Raji (cell line): ENCODE results near the gene CARD8.

Experiments used
- POLR2A ChIP-seq: IDR thresholded peaks from 2 replicates; pipeline ENCODE4 v1.6.1; 2011; ENCODE audit warnings: low read depth, low read length, control low read depth; ENCODE audit not compliant: insufficient read depth

The CARD8 gene

DNA sequence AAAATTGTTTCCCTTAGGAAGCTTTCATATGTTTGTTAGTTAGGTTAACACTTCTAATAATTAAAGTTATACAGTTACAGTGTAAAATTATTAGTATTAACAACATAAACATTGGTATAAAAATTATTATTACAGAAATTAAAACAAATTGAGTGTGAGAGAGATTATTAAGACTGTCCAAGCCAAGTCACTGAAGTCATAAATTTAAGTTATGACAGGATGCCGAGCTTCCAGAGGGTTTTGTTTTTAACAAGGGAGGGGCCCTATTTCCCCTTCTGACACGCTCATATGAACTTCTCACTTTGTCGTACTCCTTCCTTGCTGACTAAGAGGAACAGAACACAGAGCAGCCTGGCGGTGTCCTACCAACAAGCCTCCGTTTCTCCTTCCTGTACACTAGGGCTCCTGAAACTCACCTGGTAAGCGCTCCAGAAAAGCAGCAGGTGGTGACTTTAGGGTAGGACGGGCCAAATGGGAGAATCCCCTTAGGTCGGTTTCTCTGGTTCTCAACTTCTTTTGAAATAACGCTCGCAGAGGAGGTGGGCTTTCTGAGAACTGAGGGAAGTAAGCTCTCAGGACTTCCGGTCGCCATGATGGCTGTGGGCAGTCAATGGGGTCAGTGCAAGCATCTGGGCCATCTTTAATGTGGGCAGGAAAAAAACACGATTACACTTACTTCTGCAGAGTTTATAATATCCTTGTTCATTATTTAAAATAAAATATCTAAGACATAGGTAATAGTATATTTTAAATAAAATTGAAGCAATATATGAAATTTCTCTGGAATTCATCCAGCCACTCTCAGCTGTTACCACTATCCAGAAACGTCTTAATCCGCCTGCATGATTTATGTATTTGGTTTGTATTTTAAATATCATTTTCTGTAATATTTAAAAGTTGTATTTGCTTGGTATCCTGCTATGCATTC, at the start of gene CARD8:
CARD8 (minus strand) TSS at position 537 of the 928 bp plus-strand sequence. CDS start 14,892 bp downstream, outside the sequence.
- TF ChIP-seq POLR2A, result peak; percentile 85

GRCh38 chr19:48303866-48304265, 48.2 kb upstream of the CARD8 start:
- no peak for TF ChIP-seq POLR2A

DNA sequence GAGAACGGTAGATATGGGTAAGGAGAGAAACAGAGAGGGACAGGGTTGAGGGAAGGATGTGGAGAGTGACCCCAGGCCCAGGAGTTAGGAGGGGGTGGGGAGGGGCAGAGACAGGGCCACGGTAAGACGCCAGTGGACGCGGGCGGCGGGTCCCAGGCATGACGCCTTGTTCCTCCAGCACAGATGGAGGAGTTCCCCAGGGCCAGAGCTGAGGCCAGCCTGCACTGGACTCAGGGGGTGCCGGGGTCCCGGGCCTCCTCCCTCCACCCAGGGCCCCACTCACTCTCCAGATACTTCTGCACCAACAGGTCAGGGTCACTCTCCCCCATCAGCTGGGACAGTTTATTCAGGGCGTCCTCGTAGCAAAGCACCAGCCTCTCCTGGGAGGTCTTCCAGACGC, 47.7 kb upstream of the CARD8 start:
- no peak for TF ChIP-seq POLR2A

DNA sequence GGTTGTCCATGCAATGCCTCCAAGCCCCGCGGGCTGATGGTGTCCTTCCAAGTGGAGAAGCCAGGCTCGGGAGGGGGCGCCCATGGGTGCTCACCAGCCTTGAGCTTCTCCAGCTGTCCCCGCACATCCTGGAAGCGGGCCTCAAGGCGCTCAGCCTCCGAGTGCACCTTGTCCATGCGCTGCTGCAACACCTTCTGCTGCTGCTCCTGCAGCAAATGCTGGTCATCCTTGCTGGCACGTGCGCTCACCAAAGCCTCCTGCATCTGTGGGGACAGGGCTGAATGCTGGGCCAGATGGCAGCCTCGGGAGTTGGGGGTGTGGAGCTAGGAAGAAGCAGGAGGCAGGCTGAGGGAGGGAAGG, 46.9 kb upstream of the CARD8 start:
- no peak for TF ChIP-seq POLR2A

DNA sequence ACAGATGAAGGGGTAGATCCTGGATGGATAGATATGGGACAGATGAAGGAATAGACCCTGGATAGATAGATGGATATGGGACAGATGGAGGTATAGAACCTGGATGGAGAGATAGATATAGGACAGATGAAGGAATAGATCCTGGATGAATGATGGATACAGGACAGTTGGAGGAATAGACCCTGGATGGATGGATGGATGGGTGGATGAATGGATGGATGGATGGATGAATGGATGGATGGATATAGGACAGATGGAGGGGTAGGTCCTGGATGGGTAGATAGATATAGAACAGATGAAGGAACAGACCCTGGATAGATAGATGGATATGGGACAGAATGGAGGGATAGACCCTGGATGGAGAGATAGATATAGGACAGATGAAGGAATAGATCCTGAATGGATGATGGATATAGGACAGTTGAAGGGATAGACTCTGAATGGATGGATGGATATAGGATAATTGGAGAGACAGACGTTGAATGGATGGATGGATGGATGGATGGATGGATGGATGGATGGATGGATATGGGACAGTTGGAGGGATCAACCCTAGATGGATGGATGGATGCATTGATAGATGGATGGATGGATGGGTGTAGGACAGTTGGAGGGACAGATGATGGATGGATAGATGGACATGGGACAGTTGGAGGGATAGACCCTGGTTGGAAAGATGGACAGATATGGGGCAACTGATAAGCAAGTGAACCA, 46.3 kb upstream of the CARD8 start:
- no peak for TF ChIP-seq POLR2A

- TF ChIP-seq POLR2A, result no peak
Measured at GRCh38 chr19:48297975-48298374, 42.3 kb upstream of the CARD8 start.

GRCh38 chr19:48296963-48297734, 41.4 kb upstream of the CARD8 start:
- no peak for TF ChIP-seq POLR2A

- no peak for TF ChIP-seq POLR2A
Measured at GRCh38 chr19:48295458-48295857, 39.7 kb upstream of the CARD8 start.

- TF ChIP-seq POLR2A, result no peak
Measured at GRCh38 chr19:48292798-48293197, 37.1 kb upstream of the CARD8 start.

GRCh38 chr19:48290771-48291488, 35.2 kb upstream of the CARD8 start:
- no peak for TF ChIP-seq POLR2A

DNA sequence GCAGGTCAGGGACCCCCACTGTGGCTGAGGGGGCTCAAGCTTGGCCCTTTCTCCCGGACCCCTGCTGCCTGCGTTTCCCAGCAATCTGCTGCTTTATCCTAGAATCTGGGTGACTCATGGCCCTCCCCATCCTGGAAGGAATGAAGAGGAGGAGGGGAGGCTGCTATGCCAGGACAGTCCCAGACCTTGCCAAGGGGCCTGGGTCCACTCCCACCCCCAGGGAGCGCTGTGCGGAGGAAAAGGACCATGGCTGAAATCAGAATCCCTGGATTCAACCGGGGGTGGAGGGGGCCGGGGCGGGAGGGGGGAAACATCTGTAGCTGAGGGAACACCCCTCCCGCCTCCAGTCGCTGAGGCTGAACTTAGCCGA, 34.7 kb upstream of the CARD8 start:
- TF ChIP-seq POLR2A, result no peak

DNA sequence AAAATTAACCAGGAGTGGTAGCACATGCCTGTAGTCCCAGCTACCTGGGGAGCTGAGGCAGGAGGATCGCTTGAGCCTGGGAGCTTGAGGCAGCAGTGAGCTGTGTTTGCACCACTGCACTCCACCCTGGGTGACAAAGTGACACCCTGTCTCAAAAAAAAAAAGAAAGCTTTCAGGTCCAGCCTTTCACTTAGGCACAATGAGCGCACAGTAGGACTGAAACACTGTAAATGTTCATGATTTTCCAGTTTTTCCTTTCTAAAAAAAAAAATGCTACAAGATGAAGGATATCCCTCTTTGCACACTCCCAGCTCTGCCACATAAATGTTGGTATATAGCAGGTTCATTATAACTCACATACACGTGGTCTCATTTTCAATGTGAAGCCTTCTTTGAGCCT, 32.0 kb upstream of the CARD8 start:
- TF ChIP-seq POLR2A, result no peak

DNA sequence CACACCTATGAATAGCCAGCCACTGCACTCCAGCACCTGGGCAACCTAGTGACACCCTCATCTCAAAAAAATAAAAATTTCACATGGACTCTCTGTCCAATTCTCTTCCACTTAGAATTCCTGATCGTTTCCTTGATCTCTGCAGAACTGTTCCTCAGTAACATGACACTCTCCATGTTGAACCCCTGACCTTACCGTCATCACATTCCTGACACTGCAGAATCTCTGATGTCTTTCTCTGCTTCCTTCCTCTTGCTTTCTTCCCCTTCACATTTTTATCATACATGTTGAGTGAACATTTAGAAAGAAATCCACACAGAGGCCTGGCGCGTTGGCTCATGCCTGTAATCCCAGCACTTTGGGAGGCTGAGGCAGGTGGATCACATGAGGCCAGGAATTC, 29.2 kb upstream of the CARD8 start:
- no peak for TF ChIP-seq POLR2A

DNA sequence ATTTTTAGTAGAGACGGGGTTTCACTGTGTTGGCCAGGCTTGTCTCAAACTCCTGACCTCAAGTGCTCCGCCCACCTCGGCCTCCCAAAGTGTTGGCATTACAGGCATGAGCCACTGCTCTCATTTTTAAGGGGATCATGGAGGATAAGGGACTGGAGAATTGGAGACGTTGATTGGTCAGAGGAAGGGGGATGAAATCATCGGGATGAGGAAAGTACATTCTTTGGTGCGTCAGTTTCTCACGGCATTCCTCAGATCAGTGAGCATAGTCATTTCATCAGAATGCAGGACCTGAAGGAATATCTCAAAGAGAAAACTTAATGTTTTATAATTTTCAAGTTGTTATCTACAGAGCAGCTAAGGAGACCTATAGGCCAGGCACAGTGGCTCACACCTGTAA, 28.2 kb upstream of the CARD8 start:
- no peak for TF ChIP-seq POLR2A

DNA sequence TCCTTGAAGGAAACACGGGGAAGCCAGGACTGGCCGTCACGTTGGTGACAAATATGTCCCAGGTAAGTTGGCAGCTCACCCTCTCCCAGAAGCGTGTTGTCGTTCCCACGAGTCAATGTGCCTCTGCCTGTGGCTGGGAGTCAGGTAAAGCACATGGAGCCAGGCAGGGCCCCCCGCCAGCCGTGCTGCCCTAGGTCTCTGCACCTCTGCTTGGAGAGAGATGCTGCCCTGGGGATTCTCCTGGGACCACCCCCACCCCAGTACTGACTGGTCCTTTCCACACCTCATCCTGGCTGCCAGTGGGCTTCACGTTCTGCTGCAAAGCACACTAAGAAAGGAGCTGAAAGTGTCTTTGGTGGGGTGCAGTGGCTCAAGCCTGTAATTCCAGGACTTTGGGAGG, 24.0 kb upstream of the CARD8 start:
- no peak for TF ChIP-seq POLR2A
